ENCODE data around the gene USH2A.

DNA sequence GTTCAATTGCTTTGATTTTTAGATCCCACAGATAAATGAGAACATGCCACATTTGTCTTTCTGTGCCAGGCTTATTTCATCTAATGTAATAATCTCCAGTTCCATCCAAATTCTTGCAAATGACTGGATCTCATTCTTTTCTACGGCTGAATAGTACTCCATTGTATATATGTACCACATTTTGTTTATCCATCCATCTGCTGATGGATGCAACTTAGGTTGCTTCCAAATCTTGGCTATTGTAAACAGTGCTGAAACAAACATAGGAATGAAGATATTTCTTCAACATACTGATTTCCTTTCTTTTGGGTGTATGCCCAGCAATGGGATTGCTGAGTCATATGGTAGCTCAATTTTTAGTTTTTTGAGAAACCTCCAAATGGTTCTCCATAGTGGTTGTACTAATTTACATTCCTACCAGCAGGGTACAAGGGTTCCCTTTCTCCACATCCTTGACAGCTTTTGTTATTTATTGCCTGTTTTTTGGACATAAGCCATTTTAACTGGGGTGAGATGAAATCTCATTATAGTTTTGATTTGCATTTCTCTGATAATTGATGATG is 511.8 kb downstream of the USH2A start:
- TF ChIP-seq, protein P1, sequence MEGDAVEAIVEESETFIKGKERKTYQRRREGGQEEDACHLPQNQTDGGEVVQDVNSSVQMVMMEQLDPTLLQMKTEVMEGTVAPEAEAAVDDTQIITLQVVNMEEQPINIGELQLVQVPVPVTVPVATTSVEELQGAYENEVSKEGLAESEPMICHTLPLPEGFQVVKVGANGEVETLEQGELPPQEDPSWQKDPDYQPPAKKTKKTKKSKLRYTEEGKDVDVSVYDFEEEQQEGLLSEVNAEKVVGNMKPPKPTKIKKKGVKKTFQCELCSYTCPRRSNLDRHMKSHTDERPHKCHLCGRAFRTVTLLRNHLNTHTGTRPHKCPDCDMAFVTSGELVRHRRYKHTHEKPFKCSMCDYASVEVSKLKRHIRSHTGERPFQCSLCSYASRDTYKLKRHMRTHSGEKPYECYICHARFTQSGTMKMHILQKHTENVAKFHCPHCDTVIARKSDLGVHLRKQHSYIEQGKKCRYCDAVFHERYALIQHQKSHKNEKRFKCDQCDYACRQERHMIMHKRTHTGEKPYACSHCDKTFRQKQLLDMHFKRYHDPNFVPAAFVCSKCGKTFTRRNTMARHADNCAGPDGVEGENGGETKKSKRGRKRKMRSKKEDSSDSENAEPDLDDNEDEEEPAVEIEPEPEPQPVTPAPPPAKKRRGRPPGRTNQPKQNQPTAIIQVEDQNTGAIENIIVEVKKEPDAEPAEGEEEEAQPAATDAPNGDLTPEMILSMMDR (IDR thresholded peaks at IDR 0.05; ENCODE audit: low read length): no peak
- TF ChIP-seq EZH2 (optimal IDR thresholded peaks at IDR 0.05; ENCODE audit: low read depth, low read length): no peak
